Neural progenitor cell (in vitro differentiated cells): ENCODE results near the gene SUN5. TPM values are rescaled to one million over a fixed set of nuclear protein-coding genes. Genes with fewer than 3 reads are reported as not detected.

Experiments used
- DNase-seq: peaks from one replicate; pipeline ENCODE4 v3.0.0-alpha.2; 2016; ENCODE audit warnings: low spot score
- H2AFZ ChIP-seq: fragments of 200-600 bp; sonication (generic); replicated peaks from 2 replicates; pipeline ENCODE4 v1.6.1; 2016; ENCODE audit warnings: antibody characterized with exemption
- H3F3A ChIP-seq: fragments of 200-600 bp; sonication (generic); 2 replicates; pipeline ENCODE4 v1.6.1; 2016; ENCODE audit warnings: antibody characterized with exemption, low read depth
- H3K27ac ChIP-seq: fragments of 200-600 bp; sonication (generic); 2 replicates; pipeline ENCODE4 v1.5.1; 2016; ENCODE audit warnings: mild to moderate bottlenecking
- H3K27me3 ChIP-seq: fragments of 200-600 bp; sonication (generic); 2 replicates; pipeline ENCODE4 v1.6.1; 2016; ENCODE audit warnings: mild to moderate bottlenecking, moderate library complexity
- H3K36me3 ChIP-seq: fragments of 200-600 bp; sonication (generic); 2 replicates; pipeline ENCODE4 v1.5.1; 2016
- H3K4me1 ChIP-seq: fragments of 200-600 bp; sonication (generic); 2 replicates; pipeline ENCODE4 v1.6.1; 2016; ENCODE audit warnings: mixed run types
- H3K4me2 ChIP-seq: fragments of 200-600 bp; sonication (generic); 2 replicates; pipeline ENCODE4 v1.6.1; 2016
- H3K4me3 ChIP-seq: fragments of 200-600 bp; sonication (generic); 2 replicates; pipeline ENCODE4 v1.5.1; 2016
- H3K79me2 ChIP-seq: fragments of 200-600 bp; sonication (generic); 2 replicates; pipeline ENCODE4 v1.6.1; 2016; ENCODE audit warnings: low read depth
- H3K9ac ChIP-seq: fragments of 200-600 bp; sonication (generic); 2 replicates; pipeline ENCODE4 v1.6.1; 2016
- H3K9me3 ChIP-seq: fragments of 200-600 bp; sonication (generic); 2 replicates; pipeline ENCODE4 v1.5.1; 2016; ENCODE audit warnings: low read depth
- H4K20me1 ChIP-seq: fragments of 200-600 bp; sonication (generic); 2 replicates; pipeline ENCODE4 v1.6.1; 2016; ENCODE audit warnings: low read depth
- H3K27ac Mint-ChIP-seq: 3 replicates; pipeline ENCODE4 v1.8.0; 2021; ENCODE audit warnings: mixed read lengths
- H3K27me3 Mint-ChIP-seq: 2 replicates; pipeline ENCODE4 v1.8.0; 2022; ENCODE audit warnings: low read depth, mild to moderate bottlenecking, inconsistent platforms, moderate library complexity, mixed read lengths; ENCODE audit not compliant: insufficient read depth
- H3K36me3 Mint-ChIP-seq: 3 replicates; pipeline ENCODE4 v1.8.0; 2021; ENCODE audit warnings: mixed read lengths
- H3K4me1 Mint-ChIP-seq: 3 replicates; pipeline ENCODE4 v1.8.0; 2021; ENCODE audit warnings: mixed read lengths
- H3K4me3 Mint-ChIP-seq: 3 replicates; pipeline ENCODE4 v1.8.0; 2021; ENCODE audit warnings: mild to moderate bottlenecking, moderate library complexity, mixed read lengths
- H3K9me3 Mint-ChIP-seq: 3 replicates; pipeline ENCODE4 v1.8.0; 2020; ENCODE audit warnings: mixed read lengths
- CTCF ChIP-seq: fragments of 200-600 bp; sonication (generic); IDR thresholded peaks from 2 replicates; pipeline ENCODE4 v1.5.1; 2017; ENCODE audit warnings: antibody characterized with exemption, mild to moderate bottlenecking
- EZH2 ChIP-seq: fragments of 200-600 bp; sonication (generic); IDR thresholded peaks from 2 replicates; pipeline ENCODE4 v1.6.1; 2017; ENCODE audit warnings: antibody characterized with exemption, mild to moderate bottlenecking, moderate library complexity
- EZH2phosphoT487 ChIP-seq: fragments of 200-600 bp; sonication (generic); IDR thresholded peaks from 2 replicates; pipeline ENCODE4 v1.6.1; 2017; ENCODE audit warnings: antibody characterized with exemption
- total RNA-seq: library from RNA; depleted of rRNA; stranded (reverse); fragments of >200 nt; gene quantifications from 2 replicates; pipeline ENCODE4 v1.2.3, GENCODE V29; 2015; ENCODE audit warnings: low replicate concordance

Gene SUN5
- total RNA-seq, 1 donor from 2014 or later = not detected

GRCh38 chr20:32997431-32997830 lies 6.8 kb downstream of the SUN5 start:
- Mint-ChIP-seq H3K9me3 (peaks cover 9% of the 10 kb centered on the region), H3K27me3 (peaks cover 9% of the 10 kb centered on the region), H3K4me1 (peaks cover 4% of the 10 kb centered on the region), H3K27ac (no peak overlapping the region), H3K36me3 (no peaks in the 10 kb centered on the region), H3K4me3 (no peak overlapping the region)
- Histone ChIP-seq H3K4me3 (no peak overlapping the region), H3F3A (no peaks in the 10 kb centered on the region), H3K36me3 (no peaks in the 10 kb centered on the region), H4K20me1 (no peaks in the 10 kb centered on the region), H3K4me1 (no peaks in the 10 kb centered on the region), H3K9me3 (no peaks in the 10 kb centered on the region), H3K4me2 (no peak overlapping the region), H3K27me3 (no peaks in the 10 kb centered on the region), H3K27ac (no peak overlapping the region), H3K9ac (no peak overlapping the region), H2AFZ (no peak overlapping the region), H3K79me2 (no peaks in the 10 kb centered on the region)
- TF ChIP-seq CTCF = no peak
- TF ChIP-seq EZH2 = no peak
- no peak for TF ChIP-seq EZH2phosphoT487
- DNase-seq = no peak

- no peak for DNase-seq
- H3K9me3 Mint-ChIP-seq = peaks cover 9% of the 10 kb centered on the region
- no peaks in the 10 kb centered on the region for H3K27me3 ChIP-seq
- no peaks in the 10 kb centered on the region for H3K36me3 Mint-ChIP-seq
- H3K9me3 ChIP-seq = no peaks in the 10 kb centered on the region
- no peak overlapping the region for H2AFZ ChIP-seq
- no peaks in the 10 kb centered on the region for H3K79me2 ChIP-seq
- no peak overlapping the region for H3K27ac Mint-ChIP-seq
- H3F3A ChIP-seq = no peaks in the 10 kb centered on the region
- H3K27ac ChIP-seq = no peak overlapping the region
- peaks cover 2% of the 10 kb centered on the region for H3K27me3 Mint-ChIP-seq
- no peaks in the 10 kb centered on the region for H4K20me1 ChIP-seq
- no peaks in the 10 kb centered on the region for H3K36me3 ChIP-seq
- TF ChIP-seq EZH2 (no peak), CTCF (peak; percentile 47), EZH2phosphoT487 (no peak)
- no peak overlapping the region for H3K4me3 ChIP-seq
- no peaks in the 10 kb centered on the region for H3K4me1 ChIP-seq
- H3K9ac ChIP-seq = no peak overlapping the region
- H3K4me3 Mint-ChIP-seq = no peak overlapping the region
- no peak overlapping the region for H3K4me2 ChIP-seq
- peaks cover 4% of the 10 kb centered on the region for H3K4me1 Mint-ChIP-seq
These were observed 8.4 kb downstream of the SUN5 start for GRCh38 chr20:32995802-32996201.

- Mint-ChIP-seq H3K4me1 (no peaks in the 10 kb centered on the region), H3K36me3 (no peaks in the 10 kb centered on the region), H3K27me3 (peaks cover 2% of the 10 kb centered on the region), H3K27ac (no peak overlapping the region), H3K9me3 (peaks cover 9% of the 10 kb centered on the region), H3K4me3 (no peak overlapping the region)
- Histone ChIP-seq H3K4me2 (no peak overlapping the region), H3K4me3 (no peak overlapping the region), H3K9ac (no peak overlapping the region), H3K27me3 (no peaks in the 10 kb centered on the region), H3K4me1 (no peaks in the 10 kb centered on the region), H3K36me3 (no peaks in the 10 kb centered on the region), H2AFZ (no peak overlapping the region), H3K27ac (no peak overlapping the region), H4K20me1 (no peaks in the 10 kb centered on the region), H3K9me3 (no peaks in the 10 kb centered on the region), H3K79me2 (no peaks in the 10 kb centered on the region), H3F3A (no peaks in the 10 kb centered on the region)
- no peak for DNase-seq
- TF ChIP-seq EZH2 (no peak), CTCF (no peak), EZH2phosphoT487 (no peak)
These were observed 10.7 kb downstream of the SUN5 start for GRCh38 chr20:32993496-32994050.
